Sigmoid colon (tissue), 4 donors: Measurements from ENCODE around the gene TLR9.
A peak's percentile ranks its signal among the peaks of the same experiment; 100 is the strongest.

Source experiments
- CTCF ChIP-seq, 4 experiments: fragments of 450-650 bp in 3 of 4; fragments of 200-600 bp in 1 of 4; IDR thresholded peaks; one replicate each; pipeline ENCODE4 v1.5.1; 2016 to 2019; ENCODE audit warnings: antibody characterized with exemption in 4 of 4, mild to moderate bottlenecking in 3 of 4, moderate library complexity in 2 of 4
- EP300 ChIP-seq, 4 donors: sonication (generic); formaldehyde crosslinking; IDR thresholded peaks; one replicate each; pipeline ENCODE4 v1.6.1; 2017; ENCODE audit warnings: antibody characterized with exemption in 4 of 4
- POLR2A ChIP-seq, 2 donors: fragments of 450-650 bp; IDR thresholded peaks; one replicate each; pipeline ENCODE4 v1.6.1; 2016; ENCODE audit warnings: antibody characterized with exemption in 2 of 2, mild to moderate bottlenecking in 2 of 2, moderate library complexity in 2 of 2
- POLR2AphosphoS5 ChIP-seq, 4 donors: sonication (generic); formaldehyde crosslinking; IDR thresholded peaks; one replicate each; pipeline ENCODE4 v1.6.1; 2017; ENCODE audit warnings: antibody characterized with exemption in 4 of 4

- TF ChIP-seq CTCF (IDR thresholded peaks at IDR 0.05) (no peak), POLR2AphosphoS5 (IDR thresholded peaks at IDR 0.05) (peak in 3 of 4 donors; percentile 38 to 67 (median 56)), POLR2A (IDR thresholded peaks at IDR 0.05) (no peak), EP300 (IDR thresholded peaks at IDR 0.05) (no peak)
Measured at GRCh38 chr3:52216585-52217408, 8.6 kb downstream of the TLR9 start.
